IPS-15b (cell line): Measurements from ENCODE around the gene PRR30.

Experiments used
- H3K27me3 ChIP-seq: one replicate; pipeline ENCODE4 v1.6.1; 2013; ENCODE audit warnings: low read length; ENCODE audit not compliant: control insufficient read depth, insufficient read depth
- H3K36me3 ChIP-seq: one replicate; pipeline ENCODE4 v1.6.1; 2013; ENCODE audit warnings: low read length; ENCODE audit not compliant: control insufficient read depth, insufficient read depth
- H3K4me1 ChIP-seq: one replicate; pipeline ENCODE4 v1.6.1; 2013; ENCODE audit warnings: mild to moderate bottlenecking, low read length; ENCODE audit not compliant: control insufficient read depth, insufficient read depth
- H3K4me3 ChIP-seq: one replicate; pipeline ENCODE4 v1.5.1; 2013; ENCODE audit warnings: low read depth, low read length
- H3K9ac ChIP-seq: one replicate; pipeline ENCODE4 v1.6.1; 2013; ENCODE audit warnings: low read depth, mild to moderate bottlenecking, low read length
- H3K9me3 ChIP-seq: one replicate; pipeline ENCODE4 v1.6.1; 2013; ENCODE audit warnings: mild to moderate bottlenecking, low read length; ENCODE audit not compliant: control insufficient read depth, insufficient read depth

PRR30 gene

GRCh38 chr2:27171351-27171848, 32.2 kb upstream of the PRR30 start:
- Histone ChIP-seq H3K4me1 (no peaks in the 10 kb centered on the region), H3K36me3 (no peaks in the 10 kb centered on the region), H3K4me3 (no peak overlapping the region), H3K27me3 (peaks cover 7% of the 10 kb centered on the region), H3K9me3 (no peaks in the 10 kb centered on the region), H3K9ac (no peak overlapping the region)

GRCh38 chr2:27170581-27171337, 31.5 kb upstream of the PRR30 start:
- Histone ChIP-seq H3K36me3 (no peaks in the 10 kb centered on the region), H3K9ac (no peak overlapping the region), H3K9me3 (no peaks in the 10 kb centered on the region), H3K4me3 (peak overlapping the region; percentile 45), H3K4me1 (no peaks in the 10 kb centered on the region), H3K27me3 (peaks cover 7% of the 10 kb centered on the region)

GRCh38 chr2:27164960-27165763, 26.0 kb upstream of the PRR30 start:
- no peaks in the 10 kb centered on the region for H3K27me3 ChIP-seq
- H3K4me3 ChIP-seq: no peak overlapping the region
- H3K9ac ChIP-seq: no peak overlapping the region
- H3K9me3 ChIP-seq: no peaks in the 10 kb centered on the region
- H3K36me3 ChIP-seq: no peaks in the 10 kb centered on the region
- H3K4me1 ChIP-seq: no peaks in the 10 kb centered on the region

- H3K9ac ChIP-seq: no peak overlapping the region
- H3K9me3 ChIP-seq: no peaks in the 10 kb centered on the region
- H3K4me1 ChIP-seq: no peaks in the 10 kb centered on the region
- no peaks in the 10 kb centered on the region for H3K27me3 ChIP-seq
- no peak overlapping the region for H3K4me3 ChIP-seq
- H3K36me3 ChIP-seq: no peaks in the 10 kb centered on the region
Observed at GRCh38 chr2:27162151-27163121, 23.2 kb upstream of the PRR30 start.

GRCh38 chr2:27160191-27160590, 21.0 kb upstream of the PRR30 start:
- Histone ChIP-seq H3K4me1 (no peaks in the 10 kb centered on the region), H3K9ac (no peak overlapping the region), H3K9me3 (no peaks in the 10 kb centered on the region), H3K4me3 (no peak overlapping the region), H3K27me3 (no peaks in the 10 kb centered on the region), H3K36me3 (no peaks in the 10 kb centered on the region)

- Histone ChIP-seq H3K4me3 (no peak overlapping the region), H3K4me1 (no peaks in the 10 kb centered on the region), H3K9me3 (no peaks in the 10 kb centered on the region), H3K36me3 (no peaks in the 10 kb centered on the region), H3K9ac (no peak overlapping the region), H3K27me3 (no peaks in the 10 kb centered on the region)
Observed at GRCh38 chr2:27159271-27159670, 20.1 kb upstream of the PRR30 start.

- H3K9ac ChIP-seq: no peak overlapping the region
- H3K9me3 ChIP-seq: no peaks in the 10 kb centered on the region
- H3K36me3 ChIP-seq: no peaks in the 10 kb centered on the region
- no peaks in the 10 kb centered on the region for H3K4me1 ChIP-seq
- H3K4me3 ChIP-seq: no peak overlapping the region
- no peaks in the 10 kb centered on the region for H3K27me3 ChIP-seq
Observed at GRCh38 chr2:27158468-27158867, 19.3 kb upstream of the PRR30 start.

- Histone ChIP-seq H3K4me3 (no peak overlapping the region), H3K9ac (no peak overlapping the region), H3K27me3 (no peaks in the 10 kb centered on the region), H3K4me1 (no peaks in the 10 kb centered on the region), H3K36me3 (no peaks in the 10 kb centered on the region), H3K9me3 (no peaks in the 10 kb centered on the region)
Observed at GRCh38 chr2:27155069-27155520, 15.9 kb upstream of the PRR30 start.

- Histone ChIP-seq H3K36me3 (no peaks in the 10 kb centered on the region), H3K4me3 (no peak overlapping the region), H3K4me1 (no peaks in the 10 kb centered on the region), H3K9ac (no peak overlapping the region), H3K27me3 (no peaks in the 10 kb centered on the region), H3K9me3 (no peaks in the 10 kb centered on the region)
Observed at GRCh38 chr2:27154488-27154887, 15.3 kb upstream of the PRR30 start.

- Histone ChIP-seq H3K9ac (no peak overlapping the region), H3K27me3 (no peaks in the 10 kb centered on the region), H3K36me3 (no peaks in the 10 kb centered on the region), H3K4me3 (no peak overlapping the region), H3K9me3 (no peaks in the 10 kb centered on the region), H3K4me1 (no peaks in the 10 kb centered on the region)
Observed at GRCh38 chr2:27152796-27153464, 13.7 kb upstream of the PRR30 start.
